HCT116 (cell line): ENCODE measurements around the gene OPCML. TPM values are rescaled to one million over a fixed set of nuclear protein-coding genes. Genes with fewer than 3 reads are reported as not detected.

Experiments
- ATAC-seq: fragments of 200-7000 bp; cut with Tn5 transposase; 2 replicates; pipeline ENCODE4 v1.9.1; 2020; ENCODE audit warnings: mild to moderate bottlenecking, moderate library complexity
- BruUV-seq: library from RNA; stranded (reverse); fragments of 400-500 nt; replicated peaks from 2 replicates; lab custom pipeline; 2021; lab: Mats Ljungman, UMichigan
- CTCF ChIA-PET: fragments of 300-600 bp; sonication (Branson Sonifier 250); formaldehyde crosslinking; loops from one replicate; lab custom pipeline; 2021; ENCODE audit warnings: antibody characterized with exemption; lab: Charles Lee
- POLR2A ChIA-PET: fragments of 300-600, 350-600 bp; sonication (Branson Sonifier 250); formaldehyde crosslinking; loops from one replicate; lab custom pipeline; 2021; ENCODE audit warnings: antibody characterized with exemption; lab: Charles Lee
- RAD21 ChIA-PET, 2 experiments: fragments of 300-600 bp; sonication (Branson Sonifier 250); formaldehyde crosslinking; loops; one replicate each; lab custom pipeline; 2023; ENCODE audit warnings: low total read pairs in 2 of 2; ENCODE audit not compliant: uncharacterized antibody in 2 of 2, unreplicated experiment in 2 of 2, low non-redundant PET in 1 of 2; lab: Charles Lee
- DNase-seq: peaks from one replicate; pipeline ENCODE4 v3.0.0-alpha.2; 2010; ENCODE audit warnings: low read depth, low spot score
- H2AFZ ChIP-seq: fragments of 200-600 bp; shearing (Covaris generic), sonication (generic); 2 replicates; pipeline ENCODE4 v1.6.1; 2017; ENCODE audit warnings: low read depth, mixed run types, mixed read lengths, antibody characterized with exemption, low read length; ENCODE audit not compliant: poor library complexity, severe bottlenecking
- H3K27ac ChIP-seq: 2 replicates; pipeline ENCODE4 v1.5.1; 2012; ENCODE audit warnings: low read depth, low read length
- H3K27me3 ChIP-seq: fragments of 200-600 bp; sonication (generic); 2 replicates; pipeline ENCODE4 v1.6.1; 2016; ENCODE audit warnings: mixed run types, low read length, mixed read lengths; ENCODE audit not compliant: insufficient read depth
- H3K36me3 ChIP-seq, 2 experiments: fragments of 200-500 bp in 1 of 2; fragments of 200-600 bp in 1 of 2; sonication (Bioruptor generic) in 1 of 2; sonication (generic) in 1 of 2; 2 replicates each; pipeline versions ENCODE4 v1.5.1 to v1.6.1; 2014 to 2016; ENCODE audit warnings: low read length in 2 of 2, inconsistent platforms in 1 of 2, mixed read lengths in 1 of 2, mixed run types in 1 of 2; ENCODE audit not compliant: insufficient read depth in 2 of 2, control insufficient read depth in 1 of 2
- H3K4me1 ChIP-seq, 2 experiments: fragments of 200-600 bp in 1 of 2; sonication (generic) in 1 of 2; 2 replicates each; pipeline versions ENCODE4 v1.5.1 to v1.6.1; 2012 to 2017; ENCODE audit warnings: low read length in 2 of 2, inconsistent platforms in 1 of 2, mild to moderate bottlenecking in 1 of 2, mixed read lengths in 1 of 2, mixed run types in 1 of 2, moderate library complexity in 1 of 2; ENCODE audit not compliant: insufficient read depth in 2 of 2, control insufficient read depth in 1 of 2
- H3K4me2 ChIP-seq: fragments of 200-600 bp; sonication (generic); 2 replicates; pipeline ENCODE4 v1.6.1; 2017; ENCODE audit warnings: mixed run types, low read length, mixed read lengths
- H3K4me3 ChIP-seq, 2 experiments: fragments of 200-600 bp in 1 of 2; sonication (generic) in 1 of 2; replicated peaks in 1 of 2; 2 replicates each; pipeline ENCODE4 v1.5.1; 2011 to 2016; ENCODE audit warnings: low read length in 2 of 2, control low read depth in 1 of 2, low read depth in 1 of 2, mild to moderate bottlenecking in 1 of 2, mixed read lengths in 1 of 2, mixed run types in 1 of 2
- H3K79me2 ChIP-seq: fragments of 200-600 bp; sonication (generic); 2 replicates; pipeline ENCODE4 v1.6.1; 2017; ENCODE audit warnings: mild to moderate bottlenecking, mixed run types, low read length, moderate library complexity, mixed read lengths; ENCODE audit not compliant: insufficient read depth
- H3K9ac ChIP-seq: fragments of 200-600 bp; sonication (generic); 2 replicates; pipeline ENCODE4 v1.6.1; 2016; ENCODE audit warnings: low read length, mixed read lengths
- H3K9me2 ChIP-seq: fragments of 200-600 bp; sonication (generic), shearing (Covaris generic); 2 replicates; pipeline ENCODE4 v1.6.1; 2017; ENCODE audit warnings: mixed run types, mild to moderate bottlenecking, moderate library complexity; ENCODE audit not compliant: insufficient read depth
- H3K9me3 ChIP-seq, 2 experiments: fragments of 200-500 bp in 1 of 2; fragments of 200-600 bp in 1 of 2; sonication (Bioruptor generic) in 1 of 2; sonication (generic) in 1 of 2; 2 replicates each; pipeline ENCODE4 v1.6.1; 2014 to 2017; ENCODE audit warnings: low read length in 2 of 2, mixed read lengths in 2 of 2, inconsistent platforms in 1 of 2, low read depth in 1 of 2, mild to moderate bottlenecking in 1 of 2, mixed run types in 1 of 2, moderate library complexity in 1 of 2; ENCODE audit not compliant: control insufficient read depth in 1 of 2, insufficient read depth in 1 of 2
- H4K20me1 ChIP-seq: fragments of 200-600 bp; sonication (generic), shearing (Covaris generic); 2 replicates; pipeline ENCODE4 v1.6.1; 2017; ENCODE audit warnings: mixed run types, mild to moderate bottlenecking, moderate library complexity; ENCODE audit not compliant: insufficient read depth
- ATF3 ChIP-seq: IDR thresholded peaks from 2 replicates; pipeline ENCODE4 v1.6.1; 2012
- CBX3 ChIP-seq: IDR thresholded peaks from 2 replicates; pipeline ENCODE4 v1.6.1; 2012; ENCODE audit warnings: low read depth
- ELF1 ChIP-seq: IDR thresholded peaks from 2 replicates; pipeline ENCODE4 v1.6.1; 2012; ENCODE audit warnings: low read depth, borderline replicate concordance
- EZH2phosphoT487 ChIP-seq: fragments of 200-600 bp; IDR thresholded peaks from 2 replicates; pipeline ENCODE4 v1.6.1; 2018; ENCODE audit warnings: antibody characterized with exemption, borderline replicate concordance
- FOSL1 ChIP-seq: IDR thresholded peaks from 2 replicates; pipeline ENCODE4 v1.6.1; 2012; ENCODE audit warnings: low read depth
- JUND ChIP-seq: IDR thresholded peaks from 2 replicates; pipeline ENCODE4 v1.6.1; 2012
- POLR2AphosphoS5 ChIP-seq: IDR thresholded peaks from 2 replicates; pipeline ENCODE4 v1.6.1; 2011; ENCODE audit warnings: mild to moderate bottlenecking, low read depth, low read length, moderate library complexity
- REST ChIP-seq: IDR thresholded peaks from 2 replicates; pipeline ENCODE4 v1.6.1; 2012; ENCODE audit warnings: low read depth
- SP1 ChIP-seq: IDR thresholded peaks from 2 replicates; pipeline ENCODE4 v1.6.1; 2012; ENCODE audit warnings: low read depth
- SRF ChIP-seq: IDR thresholded peaks from 2 replicates; pipeline ENCODE4 v1.6.1; 2012; ENCODE audit warnings: low read depth
- YY1 ChIP-seq: IDR thresholded peaks from 2 replicates; pipeline ENCODE4 v1.6.1; 2011; ENCODE audit warnings: low read length, low read depth, moderate library complexity, mild to moderate bottlenecking; ENCODE audit not compliant: insufficient replicate concordance; ENCODE audit errors: extremely low read depth
- ZFX ChIP-seq: fragments of 450-650 bp; IDR thresholded peaks from 2 replicates; pipeline ENCODE4 v1.6.1; 2017
- intact Hi-C: fragments of 100-400 bp; cut with micrococcal nuclease; formaldehyde crosslinking; loops from 2 replicates; pipeline ENCODE4 v1.10.0; 2022
- total RNA-seq: library from RNA; stranded (reverse); gene quantifications from one replicate; pipeline ENCODE4 v1.2.1, GENCODE V29; 2021; ENCODE audit not compliant: unreplicated experiment

Gene OPCML
- total RNA-seq, 1 experiment from 2014 or later, result not detected

DNA sequence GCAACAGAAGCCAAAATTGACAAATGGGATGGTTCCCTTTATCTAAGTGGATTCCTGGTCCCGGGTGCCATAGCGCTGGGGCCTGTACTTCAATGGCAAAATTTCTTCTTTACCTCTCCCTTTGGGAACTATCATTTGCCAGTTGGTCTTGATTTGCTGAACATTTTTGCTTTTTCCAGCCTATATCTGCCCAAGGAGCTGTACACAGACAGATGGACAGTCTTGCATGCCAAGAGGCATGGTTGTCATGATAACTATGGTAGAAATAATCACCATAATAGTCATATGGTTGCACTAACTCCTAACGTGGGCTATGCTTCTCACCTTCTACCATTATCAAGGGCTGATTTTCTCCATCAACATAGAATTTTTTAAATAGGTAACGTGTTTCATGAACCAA is 1030.9 kb downstream of the OPCML start (continued):
- TF ChIP-seq REST, result no peak
- TF ChIP-seq ZFX, result no peak
- no peak for TF ChIP-seq SRF
- TF ChIP-seq YY1, result no peak
- no peak for TF ChIP-seq JUND
- TF ChIP-seq EZH2phosphoT487, result no peak
- no peak for TF ChIP-seq CBX3
- TF ChIP-seq ELF1, result no peak
- TF ChIP-seq SP1, result no peak

GRCh38 chr11:132499661-132500060 is 1032.6 kb downstream of the OPCML start:
- H3K79me2 ChIP-seq, result no peaks in the 10 kb centered on the region
- DNase-seq (no peak), ATAC-seq (no peak)
- no peak overlapping the region for H3K4me3 ChIP-seq
- H2AFZ ChIP-seq, result no peak overlapping the region
- H3K9me2 ChIP-seq, result no peaks in the 10 kb centered on the region
- ChIA-PET RAD21 (no interaction called here), POLR2A (no interaction called here)
- H3K36me3 ChIP-seq, result no peaks in the 10 kb centered on the region
- intact Hi-C loops, result no loop called here
- H4K20me1 ChIP-seq, result no peaks in the 10 kb centered on the region
- no peaks in the 10 kb centered on the region for H3K27me3 ChIP-seq
- H3K4me2 ChIP-seq, result no peak overlapping the region
- H3K9ac ChIP-seq, result no peak overlapping the region
- H3K27ac ChIP-seq, result no peak overlapping the region
- peaks cover 4 to 33% of the 10 kb centered on the region in 2 experiments; a peak in 2 of 4 replicates for H3K9me3 ChIP-seq
- TF ChIP-seq ATF3 (no peak), FOSL1 (no peak), SP1 (no peak), POLR2AphosphoS5 (no peak), REST (no peak), SRF (no peak)
- TF ChIP-seq, all 23 proteins: peak for 0
- BruUV-seq, result no TSS peak
- CTCF ChIA-PET, result no interaction called here
- no peaks in the 10 kb centered on the region for H3K4me1 ChIP-seq
